ENCODE results near the gene SPEF1. TPM values are rescaled to one million over a fixed set of nuclear protein-coding genes. Genes with fewer than 3 reads are reported as not detected.

The SPEF1 gene
- total RNA-seq, 4 donors from 2014 or later, result not detected

DNA sequence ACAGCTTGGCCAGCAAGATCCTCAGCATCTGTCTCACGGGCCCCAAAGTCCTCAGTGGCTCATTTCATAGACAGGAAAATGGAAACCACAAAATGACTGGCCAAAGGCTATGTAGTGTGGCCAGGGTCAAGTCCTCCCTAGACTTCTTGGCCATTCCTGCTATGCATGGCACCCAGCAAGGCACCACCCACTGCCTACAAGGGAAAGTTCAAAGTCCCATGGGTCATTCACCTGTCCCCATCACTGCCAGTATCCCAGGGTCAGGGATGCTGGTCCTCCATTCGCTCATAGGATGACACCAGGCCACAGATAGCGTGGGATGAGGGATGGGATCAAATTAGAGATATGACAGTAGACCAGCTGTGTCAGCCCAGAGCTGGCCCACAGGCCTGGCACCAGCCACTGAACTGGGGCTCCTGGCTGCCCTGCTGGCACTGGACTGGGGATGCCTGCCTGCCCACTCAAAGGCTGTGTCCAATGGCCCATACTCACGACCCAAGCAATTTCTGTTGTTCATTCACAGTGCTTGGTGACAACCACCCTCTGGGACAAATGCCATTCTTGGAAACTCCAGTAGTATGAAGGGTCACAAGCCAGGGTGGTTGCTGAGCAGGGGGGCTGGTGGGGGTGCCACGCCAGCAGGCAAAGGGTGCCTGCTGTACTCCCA lies 25.3 kb downstream of the SPEF1 start:
- Histone ChIP-seq H3K36me3 (peaks cover 10% of the 10 kb centered on the region), H3K9me3 (no peaks in the 10 kb centered on the region), H3K4me3 (no peak overlapping the region), H3K27me3 (no peaks in the 10 kb centered on the region), H3K27ac (no peak overlapping the region), H3K4me1 (peaks cover 18% of the 10 kb centered on the region)
- no peak for TF ChIP-seq POLR2AphosphoS5 (IDR thresholded peaks at IDR 0.05)
- TF ChIP-seq EP300 (IDR thresholded peaks at IDR 0.05), result no peak
- TF ChIP-seq CTCF (IDR thresholded peaks at IDR 0.05), result no peak
- TF ChIP-seq POLR2A (IDR thresholded peaks at IDR 0.05), result no peak
- 75% methylated on average over 4 of the region's 5 CpGs for WGBS
- no peak for DNase-seq (ENCODE audit: low spot score in 2 of 2)

- DNase-seq (ENCODE audit: low spot score in 2 of 2), result no peak
- peaks cover 10% of the 10 kb centered on the region for H3K36me3 ChIP-seq
- no peaks in the 10 kb centered on the region for H3K27me3 ChIP-seq
- H3K9me3 ChIP-seq, result no peaks in the 10 kb centered on the region
- WGBS, result 85% methylated on average over 6 of the region's 7 CpGs
- H3K27ac ChIP-seq, result no peak overlapping the region
- H3K4me3 ChIP-seq, result no peak overlapping the region
- TF ChIP-seq POLR2AphosphoS5 (IDR thresholded peaks at IDR 0.05) (no peak), EP300 (IDR thresholded peaks at IDR 0.05) (no peak), CTCF (IDR thresholded peaks at IDR 0.05) (no peak), POLR2A (IDR thresholded peaks at IDR 0.05) (no peak)
- H3K4me1 ChIP-seq, result peaks cover 18% of the 10 kb centered on the region
These were observed 26.0 kb downstream of the SPEF1 start for GRCh38 chr20:3755269-3755668.

DNA sequence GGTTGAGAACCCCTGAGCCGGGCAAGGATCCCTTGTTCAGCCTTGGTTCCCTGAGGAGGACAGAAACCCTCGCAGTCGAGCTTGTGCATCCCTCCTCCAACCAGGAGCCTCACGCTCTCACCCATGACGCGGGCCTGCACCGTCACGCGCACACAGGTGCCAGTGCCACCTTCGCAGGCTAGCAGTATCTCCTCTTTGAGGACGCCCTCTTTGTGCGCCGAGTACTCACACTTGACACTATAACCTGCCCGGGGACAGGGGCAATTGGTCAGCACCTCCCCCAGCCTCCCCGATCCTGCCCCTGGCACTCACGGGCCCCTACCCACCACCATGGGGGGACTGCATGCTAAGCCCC lies 27.0 kb downstream of the SPEF1 start:
- 95% methylated on average over 8 of the region's 16 CpGs for WGBS
- DNase-seq (ENCODE audit: low spot score in 2 of 2), result no peak
- peaks cover 27% of the 10 kb centered on the region for H3K4me1 ChIP-seq
- H3K4me3 ChIP-seq, result no peak overlapping the region
- H3K36me3 ChIP-seq, result peaks cover 10% of the 10 kb centered on the region
- H3K27ac ChIP-seq, result no peak overlapping the region
- TF ChIP-seq EP300 (IDR thresholded peaks at IDR 0.05) (no peak), CTCF (IDR thresholded peaks at IDR 0.05) (no peak), POLR2A (IDR thresholded peaks at IDR 0.05) (no peak), POLR2AphosphoS5 (IDR thresholded peaks at IDR 0.05) (no peak)
- peaks cover 3% of the 10 kb centered on the region for H3K27me3 ChIP-seq
- H3K9me3 ChIP-seq, result no peaks in the 10 kb centered on the region

DNA sequence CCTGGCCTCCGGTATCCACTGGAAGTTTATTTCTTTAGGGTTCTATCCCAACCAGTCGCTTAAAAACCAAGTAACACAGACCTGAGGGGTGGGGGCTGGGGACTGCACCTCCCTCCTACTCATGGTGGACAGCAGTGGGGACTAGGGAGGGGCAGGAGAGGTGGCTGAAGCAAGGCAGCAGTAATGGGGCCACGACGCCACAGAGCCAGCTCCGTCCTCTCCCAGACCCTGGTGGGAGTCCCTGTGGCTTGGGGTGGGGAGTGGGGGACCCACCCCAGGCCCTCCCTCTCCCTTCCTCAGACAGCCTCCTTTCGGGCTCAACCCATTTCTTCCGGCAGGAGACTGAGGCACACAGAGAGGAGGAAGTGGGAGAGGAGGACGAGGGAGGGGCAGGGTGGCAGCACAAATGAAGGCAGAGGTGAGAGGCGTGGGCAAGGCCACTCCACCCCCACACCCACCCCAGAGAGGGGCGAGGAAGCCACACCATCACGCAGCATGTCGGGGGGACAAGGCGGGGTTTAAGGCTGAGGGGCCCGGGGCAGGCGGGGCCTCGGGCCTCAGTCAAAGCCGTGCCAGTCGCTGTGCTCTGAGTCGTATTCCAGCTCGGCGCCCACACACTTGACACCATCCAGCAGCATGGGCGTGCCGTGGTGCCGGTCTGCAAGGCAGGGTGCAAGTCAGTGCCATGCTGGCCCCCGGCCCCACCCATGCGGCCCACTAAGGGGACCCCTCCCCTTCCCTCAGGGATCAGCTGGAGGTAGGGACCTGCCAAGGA lies 27.6 kb downstream of the SPEF1 start:
- Histone ChIP-seq H3K27ac (no peak overlapping the region), H3K4me3 (no peak overlapping the region), H3K4me1 (peaks cover 27% of the 10 kb centered on the region), H3K36me3 (peaks cover 10% of the 10 kb centered on the region), H3K27me3 (peaks cover 3% of the 10 kb centered on the region), H3K9me3 (no peaks in the 10 kb centered on the region)
- no peak for DNase-seq (ENCODE audit: low spot score in 2 of 2)
- WGBS, result 73% methylated on average over 21 of the region's 26 CpGs
- TF ChIP-seq POLR2AphosphoS5 (IDR thresholded peaks at IDR 0.05), result no peak
- TF ChIP-seq POLR2A (IDR thresholded peaks at IDR 0.05), result no peak
- TF ChIP-seq EP300 (IDR thresholded peaks at IDR 0.05), result no peak
- no peak for TF ChIP-seq CTCF (IDR thresholded peaks at IDR 0.05)

- DNase-seq (ENCODE audit: low spot score in 2 of 2), result no peak
- no peak overlapping the region for H3K4me3 ChIP-seq
- peaks cover 27% of the 10 kb centered on the region for H3K4me1 ChIP-seq
- 32% methylated on average over 4 of the region's 4 CpGs for WGBS
- TF ChIP-seq EP300 (IDR thresholded peaks at IDR 0.05), result no peak
- peak; percentile 67 to 78 for TF ChIP-seq CTCF (IDR thresholded peaks at IDR 0.05)
- peaks cover 13% of the 10 kb centered on the region for H3K36me3 ChIP-seq
- H3K27ac ChIP-seq, result no peak overlapping the region
- no peaks in the 10 kb centered on the region for H3K9me3 ChIP-seq
- H3K27me3 ChIP-seq, result peaks cover 3% of the 10 kb centered on the region
These were observed 28.1 kb downstream of the SPEF1 start for GRCh38 chr20:3753098-3753497.

Data from suprapubic skin (tissue), 4 donors.